NCI-H2196 treated with DMSO at 0.1 percent for 48 hours (cell line): Measurements from ENCODE around the gene ODC1.
"Not testable (repeated sequence)": the region's sequence is repeated elsewhere in the genome, so short reads cannot be mapped to it uniquely, and the experiment has no call there.

ENCODE experiments used
- DNase-seq: peaks from one replicate; lab custom pipeline; 2025; ENCODE audit not compliant: unreplicated experiment; lab: John Stamatoyannopoulos, UW

ODC1 gene

DNA sequence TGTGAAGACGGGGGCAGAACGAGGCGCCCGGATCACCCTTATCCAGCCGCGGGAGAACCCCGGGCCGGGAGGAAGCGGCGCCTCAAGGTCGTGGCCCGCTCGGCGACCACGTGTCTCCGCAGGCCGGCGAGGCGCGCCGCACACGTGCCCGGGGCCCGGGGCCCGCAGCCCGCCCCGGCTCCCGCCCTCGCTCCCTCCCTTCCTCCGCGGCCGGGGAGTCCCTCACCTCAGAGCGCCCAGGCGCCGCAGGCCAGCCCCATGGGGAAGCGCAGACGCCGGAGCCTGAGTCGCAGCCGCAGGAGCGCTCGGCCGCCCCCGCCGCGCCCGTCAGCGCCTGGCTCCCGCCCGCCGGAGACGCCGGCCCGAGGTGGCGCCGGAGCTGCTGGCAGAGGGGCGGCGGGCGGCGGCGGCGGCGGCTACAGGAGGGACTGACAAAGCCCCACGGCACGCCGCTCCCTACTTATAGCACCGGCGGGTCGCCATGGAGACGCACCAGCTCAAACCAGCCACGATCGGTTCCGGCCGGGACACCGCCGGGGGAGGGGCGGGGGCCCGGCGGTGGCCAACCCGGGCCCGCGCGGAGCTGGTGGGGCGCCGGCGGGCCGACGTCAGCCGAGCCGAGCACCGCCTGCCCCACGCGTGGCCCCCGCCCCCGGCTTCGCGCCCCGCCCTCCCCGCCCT is at the start of gene ODC1:
TSS of gene ODC1 (minus strand) at position 433 of the 681 bp plus-strand sequence. CDS start 3,295 bp downstream, outside the sequence.
- DNase-seq, result peak; percentile 96

GRCh38 chr2:10497797-10498251 is 49.7 kb upstream of the ODC1 start:
- no peak for DNase-seq

GRCh38 chr2:10495988-10496313 is 47.8 kb upstream of the ODC1 start:
- DNase-seq, result no peak

DNA sequence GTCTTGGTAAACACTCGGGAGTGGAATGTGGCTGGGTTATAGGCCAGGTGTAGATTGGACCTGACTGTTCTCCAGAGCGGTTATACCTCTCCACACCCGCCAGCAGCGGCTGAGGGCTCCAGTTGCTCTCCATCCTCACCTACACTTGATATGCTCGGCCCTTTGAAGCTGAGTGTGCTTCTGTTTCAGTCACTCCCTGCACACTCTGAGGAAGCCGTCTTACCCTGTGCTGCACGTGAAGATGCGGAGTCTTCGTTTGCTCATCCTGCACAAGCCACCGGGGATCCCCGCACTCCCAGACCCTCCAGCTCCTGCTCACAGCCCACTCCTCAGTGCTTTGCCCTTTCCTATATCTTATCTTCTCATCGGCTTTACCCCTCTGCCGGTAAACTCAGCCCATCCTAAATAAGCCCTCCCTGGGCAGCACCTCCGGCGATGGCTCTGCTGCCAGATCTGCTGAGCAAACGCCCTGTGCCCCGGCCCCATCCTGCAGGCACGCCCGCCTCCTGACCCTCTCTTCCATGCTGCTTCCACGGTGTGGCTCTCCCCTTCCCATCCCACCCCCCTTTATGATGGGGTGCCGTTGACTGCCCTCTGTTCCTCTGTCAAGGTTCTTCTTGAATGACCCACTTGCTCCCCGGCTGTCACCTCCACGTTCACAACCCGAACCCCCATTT is 47.3 kb upstream of the ODC1 start:
- DNase-seq, result no peak

DNA sequence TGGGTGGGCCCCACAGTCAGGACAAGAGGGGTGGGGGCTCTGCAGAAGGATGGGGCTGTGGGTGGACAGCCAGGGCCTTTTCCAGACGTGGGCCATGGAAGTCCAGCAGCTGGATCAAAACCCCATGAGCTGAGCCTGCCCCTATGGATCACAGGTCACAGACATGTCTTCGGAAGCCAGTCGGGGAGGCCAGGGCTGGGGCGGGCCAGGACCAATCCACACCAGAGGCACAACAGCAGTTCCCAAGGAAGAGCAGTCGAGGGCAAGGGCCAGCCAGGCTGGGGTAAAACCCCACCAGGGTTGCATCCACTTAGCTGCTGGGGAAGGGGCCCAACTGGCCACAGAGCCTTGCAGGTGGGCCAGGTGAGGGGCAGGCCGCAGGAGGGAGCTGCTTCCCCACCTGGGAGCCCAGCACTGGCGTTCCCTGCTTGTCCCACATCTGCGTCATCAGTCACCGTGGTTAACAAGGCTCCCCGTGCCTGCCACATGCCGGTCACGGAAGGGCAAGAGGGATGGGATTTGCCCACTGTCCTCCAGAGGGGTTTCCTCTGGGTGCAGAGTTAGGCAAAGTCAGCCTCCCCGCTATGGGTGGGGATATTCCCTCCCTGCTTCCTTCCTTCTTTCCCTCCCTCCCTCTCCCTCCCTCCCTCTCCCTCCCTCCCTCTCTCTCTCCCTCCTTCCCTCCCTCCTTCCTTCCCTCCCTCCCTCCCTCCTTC is 46.4 kb upstream of the ODC1 start:
- DNase-seq, result no peak

GRCh38 chr2:10493634-10494281 is 45.6 kb upstream of the ODC1 start:
- DNase-seq, result no peak

DNA sequence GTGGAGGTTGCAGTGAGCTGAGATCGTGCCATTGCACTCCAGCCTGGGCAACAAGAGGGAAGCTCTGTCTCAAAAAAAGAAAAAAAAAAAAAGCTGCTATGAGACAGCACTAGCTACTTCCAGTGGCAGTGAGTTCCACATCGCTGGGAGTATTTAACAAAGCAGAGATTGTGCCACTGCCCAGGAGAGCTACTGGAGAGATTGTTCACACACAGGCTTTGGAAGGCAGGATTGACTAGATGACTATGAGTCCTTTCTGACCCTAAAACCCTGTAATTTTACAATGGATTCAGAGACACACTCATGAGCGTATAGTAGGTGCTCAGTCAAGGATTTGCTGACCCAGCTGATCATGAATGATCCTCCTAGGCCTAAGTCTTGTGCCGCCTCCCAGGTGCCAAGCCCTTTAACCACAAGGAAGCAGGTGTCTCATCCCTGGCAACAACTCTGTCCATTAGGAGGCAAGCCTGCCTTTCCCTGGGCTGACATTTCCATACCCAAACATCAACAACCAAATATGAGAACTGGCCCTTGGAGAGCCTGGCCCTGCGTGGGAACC is 45.0 kb upstream of the ODC1 start:
- no peak for DNase-seq

GRCh38 chr2:10490806-10491291 is 42.7 kb upstream of the ODC1 start:
- DNase-seq, result no peak

GRCh38 chr2:10489842-10490555 is 41.9 kb upstream of the ODC1 start:
- no peak for DNase-seq

GRCh38 chr2:10488142-10488541 is 40.0 kb upstream of the ODC1 start:
- not testable (repeated sequence) for DNase-seq

GRCh38 chr2:10487741-10488104 is 39.6 kb upstream of the ODC1 start:
- not testable (repeated sequence) for DNase-seq

GRCh38 chr2:10487081-10487740 is 39.1 kb upstream of the ODC1 start:
- DNase-seq, result no peak

GRCh38 chr2:10486601-10487079 is 38.5 kb upstream of the ODC1 start:
- DNase-seq, result no peak

DNA sequence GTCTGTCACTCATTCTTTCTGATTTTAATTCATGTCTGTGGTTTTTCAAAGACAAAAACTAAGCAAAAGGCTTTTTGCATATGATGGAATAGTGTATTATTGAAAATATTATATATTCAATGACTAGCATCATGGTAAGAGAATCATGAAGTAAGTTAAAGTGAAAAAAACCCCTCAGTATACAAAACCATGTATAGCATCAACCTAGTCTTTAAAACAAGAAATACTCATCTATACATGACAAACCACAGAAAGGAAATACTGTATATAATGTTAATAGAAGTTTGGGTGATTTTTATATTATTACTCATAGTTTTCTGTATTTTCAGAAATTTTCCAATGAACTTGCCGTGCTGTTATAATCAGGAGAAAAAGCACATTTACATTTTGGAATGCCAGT is 38.0 kb upstream of the ODC1 start:
- no peak for DNase-seq

GRCh38 chr2:10482913-10483312 is 34.8 kb upstream of the ODC1 start:
- DNase-seq, result no peak

DNA sequence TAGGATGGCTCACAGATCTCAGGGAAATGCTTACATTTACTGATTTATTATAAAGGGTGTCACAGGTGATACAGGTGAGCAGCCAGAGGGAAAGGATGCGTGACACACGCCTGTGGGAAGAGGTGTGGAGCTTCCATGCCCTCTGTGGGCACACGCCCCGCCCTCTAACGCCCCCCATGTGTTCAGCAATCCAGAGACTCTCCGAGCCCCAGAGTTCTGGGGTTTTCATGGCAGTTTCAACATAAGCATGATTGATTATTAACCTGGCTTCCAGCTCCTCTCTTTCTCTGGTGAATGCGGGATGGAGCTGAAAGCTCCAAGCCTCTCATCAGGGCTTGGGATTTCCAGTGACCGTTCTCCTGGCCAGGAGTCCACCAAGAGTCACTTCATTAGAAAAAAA is 34.3 kb upstream of the ODC1 start:
- DNase-seq, result no peak

GRCh38 chr2:10481666-10482157 is 33.6 kb upstream of the ODC1 start:
- DNase-seq, result no peak

DNA sequence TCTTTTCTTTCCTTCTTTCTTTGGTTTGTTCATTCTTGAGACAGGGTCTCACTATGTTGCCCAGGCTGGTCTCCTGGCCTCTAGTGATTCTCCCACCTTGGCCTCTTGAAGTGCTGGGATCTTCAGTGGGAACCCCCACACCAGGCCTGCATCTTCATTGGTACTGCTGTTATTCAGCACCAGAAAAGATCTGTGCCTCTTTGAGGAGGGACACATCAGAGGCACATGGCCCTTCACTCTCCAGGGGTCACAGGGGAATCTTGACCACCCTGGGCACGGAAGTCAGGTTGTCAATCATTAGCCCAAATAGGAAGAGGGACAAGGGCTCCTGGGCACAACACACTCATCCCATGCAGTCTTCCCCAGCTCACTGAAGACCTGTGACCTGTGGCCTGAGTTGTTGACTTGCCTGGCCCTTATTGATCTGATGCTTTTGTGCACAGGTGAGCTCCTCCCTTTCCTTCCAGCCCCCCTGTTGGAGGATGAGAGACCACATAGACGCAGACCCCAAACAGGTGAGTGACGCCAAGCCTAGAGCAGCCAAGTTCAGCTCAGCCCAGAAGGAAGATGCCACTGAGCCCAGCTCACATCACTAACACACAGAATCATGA is 33.0 kb upstream of the ODC1 start:
- DNase-seq, result no peak

- DNase-seq, result no peak
Observed at GRCh38 chr2:10480359-10480949, 32.3 kb upstream of the ODC1 start.
